HEK293 (cell line): ENCODE data around the gene ENTREP3.
"Not testable (repeated sequence)": the region's sequence is repeated elsewhere in the genome, so short reads cannot be mapped to it uniquely, and the experiment has no call there.

Experiments used
- CTCF ChIA-PET: fragments of 350-600 bp; formaldehyde crosslinking; extraction: SDS; loops from one replicate; lab custom pipeline; 2021; ENCODE audit warnings: antibody characterized with exemption; lab: Yijun Ruan, JAX
- POLR2A ChIA-PET: fragments of 300-600 bp; formaldehyde crosslinking; extraction: SDS; loops from one replicate; lab custom pipeline; 2020; ENCODE audit warnings: antibody characterized with exemption, inconsistent platforms; lab: Yijun Ruan, JAX
- H3K27ac ChIP-seq: fragments of 200-500 bp; sonication (Bioruptor generic); 2 replicates; pipeline ENCODE4 v1.5.1; 2014; ENCODE audit warnings: low read depth, low read length, control low read depth, inconsistent platforms; ENCODE audit errors: extremely low read depth
- H3K36me3 ChIP-seq, 2 experiments: fragments of 200-500 bp in 1 of 2; sonication (Bioruptor generic) in 1 of 2; 1 replicate in 1 of 2; 2 replicates in 1 of 2; pipeline ENCODE4 v1.5.1; 2014 to 2017; ENCODE audit warnings: inconsistent platforms in 2 of 2, low read length in 2 of 2; ENCODE audit not compliant: control insufficient read depth in 2 of 2, insufficient read depth in 1 of 2
- H3K4me1 ChIP-seq: fragments of 200-500 bp; sonication (Bioruptor generic); 2 replicates; pipeline ENCODE4 v1.5.1; 2014; ENCODE audit warnings: mild to moderate bottlenecking, low read length, inconsistent platforms; ENCODE audit not compliant: control insufficient read depth, insufficient read depth
- H3K4me3 ChIP-seq: 2 replicates; pipeline ENCODE4 v1.5.1; 2011; ENCODE audit warnings: low read depth, mild to moderate bottlenecking, control low read depth, low read length, moderate library complexity
- H3K9me3 ChIP-seq: fragments of 200-500 bp; sonication (Bioruptor generic); 2 replicates; pipeline ENCODE4 v1.5.1; 2014; ENCODE audit warnings: low read depth, low read length, inconsistent platforms; ENCODE audit not compliant: control insufficient read depth, insufficient read depth
- IKZF3 ChIP-seq: fragments of 450-650 bp; IDR thresholded peaks from 2 replicates; pipeline ENCODE4 v1.5.0; 2018; ENCODE audit warnings: missing biosample characterization, mild to moderate bottlenecking, missing genetic modification characterization, moderate library complexity
- KLF9 ChIP-seq: fragments of 450-650 bp; formaldehyde crosslinking; IDR thresholded peaks from 2 replicates; pipeline ENCODE4 v1.5.1; 2016; ENCODE audit warnings: missing biosample characterization, missing genetic modification characterization, low read depth
- PRDM10 ChIP-seq: fragments of 450-650 bp; formaldehyde crosslinking; IDR thresholded peaks from 2 replicates; pipeline ENCODE4 v1.5.1; 2016; ENCODE audit warnings: missing biosample characterization, missing genetic modification characterization
- SP7 ChIP-seq: fragments of 450-650 bp; formaldehyde crosslinking; IDR thresholded peaks from 2 replicates; pipeline ENCODE4 v1.5.1; 2016; ENCODE audit warnings: missing biosample characterization, missing genetic modification characterization
- ZNF121 ChIP-seq: fragments of 450-650 bp; formaldehyde crosslinking; IDR thresholded peaks from 2 replicates; pipeline ENCODE4 v1.5.1; 2016; ENCODE audit warnings: missing biosample characterization, missing genetic modification characterization
- ZNF132 ChIP-seq: fragments of 450-650 bp; formaldehyde crosslinking; IDR thresholded peaks from 2 replicates; pipeline ENCODE4 v1.5.1; 2017; ENCODE audit warnings: missing biosample characterization, missing genetic modification characterization, borderline replicate concordance
- ZNF202 ChIP-seq: fragments of 450-650 bp; formaldehyde crosslinking; IDR thresholded peaks from 2 replicates; pipeline ENCODE4 v1.5.1; 2016; ENCODE audit warnings: missing biosample characterization, missing genetic modification characterization, borderline replicate concordance
- ZNF580 ChIP-seq: fragments of 450-650 bp; formaldehyde crosslinking; IDR thresholded peaks from 2 replicates; pipeline ENCODE4 v1.5.1; 2016; ENCODE audit warnings: missing biosample characterization, missing genetic modification characterization
- ZNF768 ChIP-seq: fragments of 450-650 bp; formaldehyde crosslinking; IDR thresholded peaks from 2 replicates; pipeline ENCODE4 v1.5.1; 2018; ENCODE audit warnings: missing biosample characterization, mild to moderate bottlenecking, missing genetic modification characterization
- TF ChIP-seq, protein P1 (sequence below): fragments of 450-650 bp; formaldehyde crosslinking; IDR thresholded peaks from 2 replicates; pipeline ENCODE4 v1.5.1; 2016; ENCODE audit warnings: missing biosample characterization, missing genetic modification characterization

Gene ENTREP3

GRCh38 chr1:155250246-155250632 is 5.0 kb downstream of the ENTREP3 start:
- TF ChIP-seq PRDM10 (no peak), ZNF580 (no peak), ZNF121 (tag by site-specific recombination) (no peak), ZNF132 (tag by site-specific recombination) (no peak), SP7 (tag by site-specific recombination) (no peak), IKZF3 (tag by site-specific recombination) (no peak), ZNF768 (tag by site-specific recombination) (no peak)
- TF ChIP-seq, protein P1, sequence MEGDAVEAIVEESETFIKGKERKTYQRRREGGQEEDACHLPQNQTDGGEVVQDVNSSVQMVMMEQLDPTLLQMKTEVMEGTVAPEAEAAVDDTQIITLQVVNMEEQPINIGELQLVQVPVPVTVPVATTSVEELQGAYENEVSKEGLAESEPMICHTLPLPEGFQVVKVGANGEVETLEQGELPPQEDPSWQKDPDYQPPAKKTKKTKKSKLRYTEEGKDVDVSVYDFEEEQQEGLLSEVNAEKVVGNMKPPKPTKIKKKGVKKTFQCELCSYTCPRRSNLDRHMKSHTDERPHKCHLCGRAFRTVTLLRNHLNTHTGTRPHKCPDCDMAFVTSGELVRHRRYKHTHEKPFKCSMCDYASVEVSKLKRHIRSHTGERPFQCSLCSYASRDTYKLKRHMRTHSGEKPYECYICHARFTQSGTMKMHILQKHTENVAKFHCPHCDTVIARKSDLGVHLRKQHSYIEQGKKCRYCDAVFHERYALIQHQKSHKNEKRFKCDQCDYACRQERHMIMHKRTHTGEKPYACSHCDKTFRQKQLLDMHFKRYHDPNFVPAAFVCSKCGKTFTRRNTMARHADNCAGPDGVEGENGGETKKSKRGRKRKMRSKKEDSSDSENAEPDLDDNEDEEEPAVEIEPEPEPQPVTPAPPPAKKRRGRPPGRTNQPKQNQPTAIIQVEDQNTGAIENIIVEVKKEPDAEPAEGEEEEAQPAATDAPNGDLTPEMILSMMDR (tag by site-specific recombination): no peak
- ChIA-PET POLR2A (interaction anchor here (0.6 to 4.3 kb wide), 11 partner anchors 11 to 313 kb away, joined by 3 to 26 read pairs (median 5); partner anchors contain the start of genes ASH1L, CLK2, FDPS and HCN3), CTCF (interaction anchor here (0.5 to 4.9 kb wide), 53 partner anchors 9 to 837 kb away, joined by 3 to 91 read pairs (median 5); partner anchors contain the start of genes CLK2, FDPS, HCN3 and KRTCAP2)
- Histone ChIP-seq H3K9me3 (no peaks in the 10 kb centered on the region), H3K36me3 (peaks cover 13 to 53% of the 10 kb centered on the region in 2 experiments; a peak in 2 of 3 replicates), H3K27ac (no peak overlapping the region; the same call in 1 of the 2 replicates), H3K4me3 (no peak overlapping the region), H3K4me1 (no peaks in the 10 kb centered on the region)

- H3K36me3 ChIP-seq: peaks cover 13 to 48% of the 10 kb centered on the region in 2 experiments; a peak in 2 of 3 replicates
- no peak for TF ChIP-seq ZNF202 (tag by site-specific recombination)
- TF ChIP-seq KLF9 (tag by site-specific recombination): 0 out of 2 replicates have a peak, but pooled peaks have one; percentile 31
- ChIA-PET CTCF (interaction anchor here (0.5 to 4.9 kb wide), 9 partner anchors 13 to 91 kb away, joined by 3 to 91 read pairs (median 3); partner anchors contain the start of genes RUSC1 and SCAMP3), POLR2A (interaction anchor here (0.9 to 4.3 kb wide), 3 partner anchors 14 to 76 kb away, joined by 3 to 26 read pairs (median 3); partner anchors contain the start of gene SCAMP3)
- no peak overlapping the region for H3K4me3 ChIP-seq
- peaks cover 5% of the 10 kb centered on the region; the same call in 1 of the 2 replicates for H3K4me1 ChIP-seq
- no peaks in the 10 kb centered on the region for H3K9me3 ChIP-seq
- H3K27ac ChIP-seq: no peak overlapping the region
Measured at GRCh38 chr1:155247667-155248553, 7.4 kb downstream of the ENTREP3 start.

- CTCF ChIA-PET, POLR2A ChIA-PET, H3K27ac ChIP-seq: not testable (repeated sequence)
Measured at GRCh38 chr1:155246796-155247195, 8.5 kb downstream of the ENTREP3 start.

More at GRCh38 chr1:155246796-155247195, 8.5 kb downstream of the ENTREP3 start:
- H3K4me3 ChIP-seq, H3K9me3 ChIP-seq, H3K4me1 ChIP-seq: not testable (repeated sequence)
- peak; percentile 97 for TF ChIP-seq ZNF121 (tag by site-specific recombination)
- peaks cover 13 to 45% of the 10 kb centered on the region in 2 experiments; a peak in 2 of 3 replicates for H3K36me3 ChIP-seq
